ENCODE data around the gene FKTN. TPM values are rescaled to one million over a fixed set of nuclear protein-coding genes. Genes with fewer than 3 reads are reported as not detected.
"Not testable (repeated sequence)": the region's sequence is repeated elsewhere in the genome, so short reads cannot be mapped to it uniquely, and the experiment has no call there.

FKTN gene
- 6.0 and 37.7 TPM in 2 replicates for total RNA-seq (2014; rRNA removed; shearing (Covaris generic); ENCODE audit: low replicate concordance)

GRCh38 chr9:105557804-105558610 is at the start of gene FKTN:
Gene FKTN, plus strand, starts transcription at chr9:105558131. Its CDS starts 16,902 bp downstream, at chr9:105575033.
- peak; percentile 86 for DNase-seq (ENCODE audit: low read depth)
- in situ Hi-C loops (cut with HindIII; ENCODE audit: low pct_unique_long_range_greater_than_20kb, low sequenced_read_pairs), result no loop called here

GRCh38 chr9:105508530-105508929 is 49.4 kb upstream of the FKTN start:
- in situ Hi-C loops (cut with HindIII; ENCODE audit: low pct_unique_long_range_greater_than_20kb, low sequenced_read_pairs), result no loop called here
- DNase-seq (ENCODE audit: low read depth), result no peak

- in situ Hi-C loops (cut with HindIII; ENCODE audit: low pct_unique_long_range_greater_than_20kb, low sequenced_read_pairs), result no loop called here
- DNase-seq (ENCODE audit: low read depth), result no peak
These were observed 47.9 kb upstream of the FKTN start for GRCh38 chr9:105510024-105510423.

- in situ Hi-C loops (cut with HindIII; ENCODE audit: low pct_unique_long_range_greater_than_20kb, low sequenced_read_pairs), result no loop called here
- no peak for DNase-seq (ENCODE audit: low read depth)
These were observed 46.5 kb upstream of the FKTN start for GRCh38 chr9:105511446-105511845.

GRCh38 chr9:105515811-105516413 is 42.0 kb upstream of the FKTN start:
- in situ Hi-C loops (cut with HindIII; ENCODE audit: low pct_unique_long_range_greater_than_20kb, low sequenced_read_pairs), result no loop called here
- no peak for DNase-seq (ENCODE audit: low read depth)

- in situ Hi-C loops (cut with HindIII; ENCODE audit: low pct_unique_long_range_greater_than_20kb, low sequenced_read_pairs), result not testable (repeated sequence)
- peak; percentile 15 for DNase-seq (ENCODE audit: low read depth)
These were observed 38.1 kb upstream of the FKTN start for GRCh38 chr9:105519710-105520369.

- in situ Hi-C loops (cut with HindIII; ENCODE audit: low pct_unique_long_range_greater_than_20kb, low sequenced_read_pairs); DNase-seq (ENCODE audit: low read depth): not testable (repeated sequence)
These were observed 36.9 kb upstream of the FKTN start for GRCh38 chr9:105520992-105521391.

GRCh38 chr9:105522618-105523385 is 35.1 kb upstream of the FKTN start:
- DNase-seq (ENCODE audit: low read depth); in situ Hi-C loops (cut with HindIII; ENCODE audit: low pct_unique_long_range_greater_than_20kb, low sequenced_read_pairs): not testable (repeated sequence)

- in situ Hi-C loops (cut with HindIII; ENCODE audit: low pct_unique_long_range_greater_than_20kb, low sequenced_read_pairs), result no loop called here
- no peak for DNase-seq (ENCODE audit: low read depth)
These were observed 26.4 kb upstream of the FKTN start for GRCh38 chr9:105531530-105531929.

- DNase-seq (ENCODE audit: low read depth), result no peak
- in situ Hi-C loops (cut with HindIII; ENCODE audit: low pct_unique_long_range_greater_than_20kb, low sequenced_read_pairs), result no loop called here
These were observed 21.8 kb upstream of the FKTN start for GRCh38 chr9:105535920-105536668.

- in situ Hi-C loops (cut with HindIII; ENCODE audit: low pct_unique_long_range_greater_than_20kb, low sequenced_read_pairs), result no loop called here
- no peak for DNase-seq (ENCODE audit: low read depth)
These were observed 18.5 kb upstream of the FKTN start for GRCh38 chr9:105539452-105539851.

GRCh38 chr9:105541838-105542237 is 16.1 kb upstream of the FKTN start:
- no peak for DNase-seq (ENCODE audit: low read depth)
- in situ Hi-C loops (cut with HindIII; ENCODE audit: low pct_unique_long_range_greater_than_20kb, low sequenced_read_pairs), result no loop called here

GRCh38 chr9:105554042-105554441 is 3.9 kb upstream of the FKTN start:
- no peak for DNase-seq (ENCODE audit: low read depth)
- in situ Hi-C loops (cut with HindIII; ENCODE audit: low pct_unique_long_range_greater_than_20kb, low sequenced_read_pairs), result no loop called here

GRCh38 chr9:105572455-105572854 is 14.5 kb downstream of the FKTN start:
- DNase-seq (ENCODE audit: low read depth), result no peak
- in situ Hi-C loops (cut with HindIII; ENCODE audit: low pct_unique_long_range_greater_than_20kb, low sequenced_read_pairs), result no loop called here

- in situ Hi-C loops (cut with HindIII; ENCODE audit: low pct_unique_long_range_greater_than_20kb, low sequenced_read_pairs); DNase-seq (ENCODE audit: low read depth): not testable (repeated sequence)
These were observed 22.0 kb downstream of the FKTN start for GRCh38 chr9:105579952-105580351.

GRCh38 chr9:105581550-105581949 is 23.6 kb downstream of the FKTN start:
- DNase-seq (ENCODE audit: low read depth); in situ Hi-C loops (cut with HindIII; ENCODE audit: low pct_unique_long_range_greater_than_20kb, low sequenced_read_pairs): not testable (repeated sequence)

- no peak for DNase-seq (ENCODE audit: low read depth)
- in situ Hi-C loops (cut with HindIII; ENCODE audit: low pct_unique_long_range_greater_than_20kb, low sequenced_read_pairs), result no loop called here
These were observed 35.2 kb downstream of the FKTN start for GRCh38 chr9:105593145-105593544.

Data from Caki2 (cell line).